K562 (cell line): ENCODE measurements around the gene MACROD2. TPM values are rescaled to one million over a fixed set of nuclear protein-coding genes. Genes with fewer than 3 reads are reported as not detected.

ENCODE experiments used
- ATAC-seq: fragments of 200-7000 bp; cut with Tn5 transposase; 3 replicates; pipeline ENCODE4 v1.9.1; 2020; ENCODE audit warnings: moderate library complexity
- BruUV-seq: library from RNA; stranded (reverse); fragments of 400-500 nt; replicated peaks from 2 replicates; lab custom pipeline; 2021; lab: Mats Ljungman, UMichigan
- CTCF ChIA-PET: fragments of 300-600 bp; formaldehyde crosslinking; extraction: SDS; loops from one replicate; lab custom pipeline; 2021; ENCODE audit warnings: low intra/inter-chr PET ratio; lab: Yijun Ruan, JAX
- POLR2A ChIA-PET: fragments of 300-600, 350-650 bp; sonication (Branson Sonifier 250); formaldehyde crosslinking; extraction: SDS; loops from one replicate; lab custom pipeline; 2021; ENCODE audit warnings: antibody characterized with exemption, inconsistent platforms; lab: Yijun Ruan, JAX
- DNase-seq, 4 experiments: peaks; one replicate each; pipeline versions ENCODE4 v3.0.0 to v3.0.0-alpha.2; 2011 to 2018; ENCODE audit warnings: low spot score in 3 of 4, mixed read lengths in 3 of 4; ENCODE audit errors: extremely low read depth in 1 of 4
- FAIRE-seq: peaks from 2 replicates; lab custom pipeline; 2011; peaks lifted over from hg19 to GRCh38; lab: Jason Lieb, UNC
- H2AFZ ChIP-seq: 2 replicates; pipeline ENCODE4 v1.6.0; 2011; ENCODE audit warnings: low read depth, low read length, control low read depth, inconsistent platforms
- H3K27ac ChIP-seq: fragments of 200-600 bp; 3 replicates; pipeline ENCODE4 v1.8.0; 2011; ENCODE audit warnings: low read depth, mild to moderate bottlenecking, control low read depth, inconsistent platforms, low read length, moderate library complexity, mixed read lengths; ENCODE audit errors: extremely low read depth
- H3K27me3 ChIP-seq, 2 experiments: fragments of 300-600 bp in 1 of 2; 2 replicates in 1 of 2; 3 replicates in 1 of 2; pipeline versions ENCODE4 v1.6.0 to v1.8.0; 2011; ENCODE audit warnings: inconsistent platforms in 2 of 2, low read length in 2 of 2, mild to moderate bottlenecking in 1 of 2, mixed read lengths in 1 of 2, moderate library complexity in 1 of 2; ENCODE audit not compliant: control insufficient read depth in 2 of 2, insufficient read depth in 2 of 2
- H3K36me3 ChIP-seq: fragments of 300-600 bp; 3 replicates; pipeline ENCODE4 v1.8.0; 2011; ENCODE audit warnings: mild to moderate bottlenecking, low read length, inconsistent platforms; ENCODE audit not compliant: control insufficient read depth, insufficient read depth
- H3K4me1 ChIP-seq, 2 experiments: fragments of 200-600 bp in 1 of 2; replicated peaks in 1 of 2; 2 replicates in 1 of 2; 3 replicates in 1 of 2; pipeline versions ENCODE4 v1.5.1 to v1.8.0; 2011; ENCODE audit warnings: inconsistent platforms in 2 of 2, low read length in 2 of 2, mild to moderate bottlenecking in 1 of 2, mixed read lengths in 1 of 2, moderate library complexity in 1 of 2; ENCODE audit not compliant: control insufficient read depth in 2 of 2, insufficient read depth in 2 of 2
- H3K4me2 ChIP-seq: 2 replicates; pipeline ENCODE4 v1.6.1; 2011; ENCODE audit warnings: low read length, control low read depth, inconsistent platforms, mixed read lengths; ENCODE audit not compliant: insufficient read depth
- H3K4me3 ChIP-seq: fragments of 200-600 bp; sonication (generic), shearing (Covaris generic); 2 replicates; pipeline ENCODE4 v1.5.1; 2016; ENCODE audit warnings: control low read depth, inconsistent platforms
- H3K79me2 ChIP-seq: fragments of 200-600 bp; 3 replicates; pipeline ENCODE4 v1.8.0; 2011; ENCODE audit warnings: low read length, inconsistent platforms; ENCODE audit not compliant: control insufficient read depth, insufficient read depth
- H3K9ac ChIP-seq, 2 experiments: 2 replicates each; pipeline versions ENCODE4 v1.6.0 to v1.6.1; 2011; ENCODE audit warnings: low read depth in 2 of 2, low read length in 2 of 2, control low read depth in 1 of 2, inconsistent platforms in 1 of 2, mild to moderate bottlenecking in 1 of 2, mixed read lengths in 1 of 2; ENCODE audit not compliant: insufficient read depth in 1 of 2
- H3K9me1 ChIP-seq: one replicate; pipeline ENCODE4 v1.6.0; 2011; ENCODE audit warnings: inconsistent platforms, mild to moderate bottlenecking, low read length, moderate library complexity; ENCODE audit not compliant: control insufficient read depth, insufficient read depth
- H3K9me3 ChIP-seq: replicated peaks from 2 replicates; pipeline ENCODE4 v1.5.1; 2011; ENCODE audit warnings: low read depth, low read length, inconsistent platforms; ENCODE audit not compliant: control insufficient read depth, insufficient read depth
- H4K20me1 ChIP-seq: replicated peaks from 2 replicates; pipeline ENCODE4 v1.6.1; 2011; ENCODE audit warnings: low read length, inconsistent platforms, mixed read lengths; ENCODE audit not compliant: control insufficient read depth, insufficient read depth
- ATF4 ChIP-seq: fragments of 450-650 bp; formaldehyde crosslinking; IDR thresholded peaks from 2 replicates; pipeline ENCODE4 v1.4.0; 2022; ENCODE audit warnings: mild to moderate bottlenecking, moderate library complexity
- BCOR ChIP-seq: fragments of 450-650 bp; IDR thresholded peaks from 2 replicates; pipeline ENCODE4 v1.6.1; 2016
- CHCHD3 ChIP-seq: fragments of 250-450 bp; sonication (Bioruptor Pico); IDR thresholded peaks from 2 replicates; pipeline ENCODE4 v2.1.2; 2022; ENCODE audit warnings: mild to moderate bottlenecking
- KDM1A ChIP-seq, 2 experiments: fragments of 450-650 bp; IDR thresholded peaks; 2 replicates each; pipeline ENCODE4 v1.6.1; 2016; ENCODE audit warnings: mild to moderate bottlenecking in 2 of 2
- KDM2B ChIP-seq: fragments of 250-450 bp; sonication (Bioruptor Pico); IDR thresholded peaks from 2 replicates; pipeline ENCODE4 v1.8.0; 2021; ENCODE audit warnings: mild to moderate bottlenecking, moderate library complexity
- MBD1 ChIP-seq: fragments of 250-450 bp; sonication (Bioruptor Pico); IDR thresholded peaks from 2 replicates; pipeline ENCODE4 v1.8.0; 2022; ENCODE audit warnings: inconsistent platforms
- RFX5 ChIP-seq: IDR thresholded peaks from 2 replicates; pipeline ENCODE4 v1.6.1; 2011; ENCODE audit warnings: low read depth, mild to moderate bottlenecking, improper control_type of control experiment, low read length
- STAT5B ChIP-seq: fragments of 250-450 bp; sonication (Bioruptor Pico); IDR thresholded peaks from 2 replicates; pipeline ENCODE4 v1.8.0; 2021; ENCODE audit warnings: mild to moderate bottlenecking, inconsistent platforms
- ZBTB26 ChIP-seq: fragments of 450-650 bp; formaldehyde crosslinking; IDR thresholded peaks from 2 replicates; pipeline ENCODE4 v1.4.0; 2022; ENCODE audit warnings: missing genetic modification characterization
- ZFP91 ChIP-seq: sonication (generic); formaldehyde crosslinking; IDR thresholded peaks from 2 replicates; pipeline ENCODE4 v1.8.0; 2022; ENCODE audit warnings: mild to moderate bottlenecking, missing genetic modification reagents
- ZFX ChIP-seq: sonication (generic); formaldehyde crosslinking; IDR thresholded peaks from 2 replicates; pipeline ENCODE4 v1.8.0; 2022; ENCODE audit warnings: mild to moderate bottlenecking, missing genetic modification reagents, moderate library complexity
- ZNF232 ChIP-seq: sonication (generic); formaldehyde crosslinking; IDR thresholded peaks from 2 replicates; pipeline ENCODE4 v1.8.0; 2022; ENCODE audit warnings: mild to moderate bottlenecking, missing genetic modification reagents
- ZNF586 ChIP-seq: fragments of 450-650 bp; formaldehyde crosslinking; conservative IDR thresholded peaks from 2 replicates; pipeline ENCODE4 v1.4.0; 2020; ENCODE audit warnings: mild to moderate bottlenecking, moderate library complexity
- ZNF592 ChIP-seq: fragments of 450-650 bp; IDR thresholded peaks from 2 replicates; pipeline ENCODE4 v1.6.1; 2017; ENCODE audit warnings: antibody characterized with exemption, mild to moderate bottlenecking
- ZNF780A ChIP-seq: fragments of 250-450 bp; sonication (Bioruptor Pico); IDR thresholded peaks from 2 replicates; pipeline ENCODE4 v1.5.0; 2021; ENCODE audit warnings: mild to moderate bottlenecking
- WGBS: fragments of 100-300 bp; shearing (Covaris generic); methylation state at CpG from one replicate; pipeline ENCODE4 v1.1.6; 2016; ENCODE audit warnings: low coverage, mixed read lengths; ENCODE audit not compliant: insufficient coverage; ENCODE audit errors: missing lambda C conversion rate; 5-methylcytosine and 5-hydroxymethylcytosine counted together
- in situ Hi-C: fragments of 300-500 bp; cut with MboI; formaldehyde crosslinking; loops from 4 replicates; pipeline ENCODE4 v1.15.0; 2018; ENCODE audit warnings: inconsistent platforms, mixed read lengths
- intact Hi-C: fragments of 100-400 bp; cut with micrococcal nuclease; formaldehyde crosslinking; loops from 2 replicates; pipeline ENCODE4 v1.14.2; 2022
- polyA plus RNA-seq, 8 experiments: library from polyadenylated mRNA; depleted of rRNA in 4 of 8; stranded (reverse) in 5 of 8; unstranded in 3 of 8; fragments of >200 nt; fragmentation: Nextera tagmentation in 2 of 8; fragmentation: Illumina TruSeq in 1 of 8; extraction: Ambion mirVana in 2 of 8; extraction: Trizol in 1 of 8; gene quantifications; 2 replicates each; pipeline versions ENCODE4 v1.2.1 to v1.2.3, GENCODE V29; 2011 to 2014; ENCODE audit warnings: inconsistent platforms in 1 of 8, missing spikeins in 1 of 8
- total RNA-seq, 7 experiments: library from RNA; depleted of rRNA in 6 of 7; stranded (reverse); fragments of >200 nt in 6 of 7; fragmentation: Illumina TruSeq in 2 of 7; extraction: Trizol in 2 of 7; gene quantifications; 2 replicates each; pipeline versions ENCODE4 v1.2.1 to v1.2.3, GENCODE V29; 2011 to 2021; ENCODE audit warnings: low replicate concordance in 1 of 7

Gene MACROD2
- total and polyA plus RNA-seq, 9 of the 15 experiments (the other 6 are each of a cell fraction or from before 2014, with no cell fraction given), result not detected

- H3K9ac ChIP-seq, result no peak overlapping the region
- ChIA-PET POLR2A (no interaction called here), CTCF (no interaction called here)
- H2AFZ ChIP-seq, result no peak overlapping the region
- DNase-seq (no peak), FAIRE-seq (no peak), ATAC-seq (no peak)
- H3K27me3 ChIP-seq, result no peaks in the 10 kb centered on the region
- no peaks in the 10 kb centered on the region for H3K79me2 ChIP-seq
- no peaks in the 10 kb centered on the region for H3K9me1 ChIP-seq
- no peaks in the 10 kb centered on the region for H4K20me1 ChIP-seq
- intact Hi-C loops (no loop called here), in situ Hi-C loops (no loop called here)
- H3K4me3 ChIP-seq, result no peak overlapping the region
- no peaks in the 10 kb centered on the region for H3K9me3 ChIP-seq
- H3K27ac ChIP-seq, result no peak overlapping the region
- no TSS peak for BruUV-seq
- no peak overlapping the region for H3K4me2 ChIP-seq
- no peaks in the 10 kb centered on the region for H3K36me3 ChIP-seq
- no peaks in the 10 kb centered on the region for H3K4me1 ChIP-seq
- WGBS, result 0% methylated on average over 1 of the region's 1 CpG
- TF ChIP-seq ZNF232 (CRISPR knock-in tag) (no peak), ZNF592 (no peak), ATF4 (no peak), CHCHD3 (CRISPR knock-in tag) (no peak), ZNF780A (no peak), MBD1 (CRISPR knock-in tag) (no peak), ZBTB26 (CRISPR knock-in tag) (no peak), RFX5 (no peak), STAT5B (no peak), BCOR (no peak), ZFP91 (CRISPR knock-in tag) (no peak), ZFX (no peak), KDM2B (no peak), ZNF586 (CRISPR knock-in tag) (no peak), KDM1A (IDR thresholded peaks at IDR 0.05) (no peak)
These were observed 1052.3 kb downstream of the MACROD2 start for GRCh38 chr20:15047601-15048000.
